Frontal cortex (tissue), 4 donors: ENCODE results near the gene EMX1. TPM values are rescaled to one million over a fixed set of nuclear protein-coding genes. Genes with fewer than 3 reads are reported as not detected.
A peak's percentile ranks its signal among the peaks of the same experiment; 100 is the strongest.

Experiments
- DNase-seq, 2 donors: peaks; one replicate each; pipeline ENCODE4 v3.0.0; 2012; ENCODE audit warnings: low spot score in 2 of 2
- FAIRE-seq: peaks from 2 replicates; lab custom pipeline; 2012; peaks lifted over from hg19 to GRCh38; lab: Jason Lieb, UNC
- total RNA-seq: library from RNA; depleted of rRNA; stranded (reverse); fragments of >200 nt; gene quantifications from one replicate; pipeline ENCODE4 v1.2.3, GENCODE V29; 2014
- donor health status: control.
- donor health status: control.
- donor health status: control.

Gene EMX1
- total RNA-seq, result 11.8 TPM

DNA sequence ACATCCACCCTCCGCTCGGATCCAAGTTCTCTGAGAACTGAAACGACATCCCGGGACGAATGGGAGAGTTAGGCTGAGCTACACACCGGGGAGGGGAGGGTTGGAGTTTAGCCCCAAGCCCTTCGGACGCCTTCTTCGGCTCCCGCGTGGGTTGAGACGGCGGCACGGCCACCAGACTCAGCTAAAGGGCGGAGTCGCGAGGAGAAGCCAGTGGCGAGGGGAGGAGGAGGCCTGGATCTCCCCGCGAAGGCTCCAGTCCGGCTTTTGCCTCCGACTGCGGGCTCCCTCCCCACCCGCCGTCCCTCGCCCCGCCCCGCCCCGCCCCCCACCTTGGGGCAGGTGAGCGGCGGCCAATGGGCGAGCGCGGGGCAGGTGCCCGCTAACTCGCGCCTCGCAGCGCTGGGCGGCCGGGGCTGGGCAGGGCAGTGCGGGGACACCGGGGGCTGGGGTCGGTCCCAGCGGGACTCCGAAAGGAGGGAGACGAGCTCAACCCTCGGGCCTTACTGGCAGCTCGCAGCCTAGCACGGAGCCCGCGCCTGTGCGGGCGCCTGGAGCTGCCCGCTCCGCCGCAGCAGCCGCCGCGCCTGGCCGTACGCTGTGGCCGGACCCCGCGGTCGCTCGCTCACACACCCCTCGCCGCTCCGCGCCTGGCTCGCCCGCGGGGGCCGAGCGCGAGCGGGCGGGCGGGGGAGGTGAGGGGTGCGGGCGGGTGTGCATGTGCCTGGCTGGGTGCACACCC, at the start of gene EMX1:
Gene EMX1, plus strand, starts transcription at position 382 of the 739 bp plus-strand sequence. Its CDS starts 334 bp downstream, at position 716.
- FAIRE-seq (no peak), DNase-seq (peak; percentile 57 to 59)

DNA sequence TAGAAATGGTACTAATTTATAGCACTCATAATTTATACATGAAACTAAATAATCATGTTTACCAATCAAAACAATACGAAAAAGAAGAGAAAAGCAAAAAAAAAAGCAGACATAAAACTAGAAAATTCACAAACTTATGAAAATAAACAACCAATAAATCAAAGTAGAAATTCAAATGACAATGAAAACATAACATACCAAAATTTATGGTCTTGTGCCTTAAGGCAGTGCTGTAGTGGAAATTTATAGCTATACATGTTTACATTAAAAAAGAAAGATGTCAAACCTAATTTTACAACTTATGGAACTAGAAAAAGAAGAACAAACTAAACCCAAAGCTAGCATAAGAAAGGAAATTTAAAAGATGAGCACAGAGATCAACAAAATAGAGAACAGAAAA, 46.3 kb upstream of the EMX1 start:
- no peak for FAIRE-seq
- DNase-seq, result no peak

DNA sequence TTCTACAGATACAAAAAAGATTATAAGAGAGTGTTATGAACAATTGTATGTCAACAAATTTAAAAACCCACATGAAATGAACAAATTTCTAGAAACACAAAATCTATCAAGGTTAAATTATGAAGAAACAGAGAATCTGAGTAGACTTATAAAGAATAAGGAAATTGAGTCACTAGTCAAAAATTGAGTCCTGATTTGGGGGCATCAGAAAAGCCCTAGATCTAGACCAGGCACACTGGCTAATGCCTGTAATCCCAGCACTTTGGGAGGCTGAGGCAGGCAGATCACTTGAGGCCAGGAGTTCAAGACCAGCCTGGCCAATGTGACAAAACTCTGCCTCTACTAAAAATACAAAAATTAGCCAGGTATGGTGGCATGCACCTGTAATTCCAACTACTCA, 45.4 kb upstream of the EMX1 start:
- FAIRE-seq, result no peak
- no peak for DNase-seq

DNA sequence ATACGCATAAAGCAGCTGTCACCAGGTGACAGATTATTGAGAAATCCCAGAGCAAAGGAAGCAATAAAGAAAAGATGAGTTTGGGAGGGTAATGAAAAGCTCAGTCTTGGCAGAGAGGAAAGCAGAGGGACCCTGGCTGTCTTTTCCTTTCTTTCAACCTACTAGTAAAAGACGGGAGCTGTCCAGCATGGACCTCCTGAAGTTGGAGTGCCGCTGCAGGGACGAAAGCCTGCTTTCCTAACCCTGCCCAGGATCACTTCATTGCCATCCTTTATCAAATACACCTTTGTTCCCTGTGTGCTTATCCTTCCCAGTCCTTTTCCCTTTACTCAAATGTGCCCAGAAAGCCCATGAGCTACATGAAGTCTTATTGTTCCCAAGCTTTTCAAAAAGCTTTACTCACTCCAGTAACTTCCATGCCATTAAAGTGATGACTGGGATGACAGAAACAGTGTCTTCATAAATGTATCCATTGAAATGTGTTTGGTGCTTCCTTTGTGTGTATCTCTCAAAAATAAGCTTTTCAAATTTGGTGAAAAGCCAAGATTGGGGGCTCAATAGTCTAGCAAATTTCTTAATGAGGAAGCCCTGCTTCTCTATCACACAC, 33.9 kb upstream of the EMX1 start:
- no peak for DNase-seq

DNA sequence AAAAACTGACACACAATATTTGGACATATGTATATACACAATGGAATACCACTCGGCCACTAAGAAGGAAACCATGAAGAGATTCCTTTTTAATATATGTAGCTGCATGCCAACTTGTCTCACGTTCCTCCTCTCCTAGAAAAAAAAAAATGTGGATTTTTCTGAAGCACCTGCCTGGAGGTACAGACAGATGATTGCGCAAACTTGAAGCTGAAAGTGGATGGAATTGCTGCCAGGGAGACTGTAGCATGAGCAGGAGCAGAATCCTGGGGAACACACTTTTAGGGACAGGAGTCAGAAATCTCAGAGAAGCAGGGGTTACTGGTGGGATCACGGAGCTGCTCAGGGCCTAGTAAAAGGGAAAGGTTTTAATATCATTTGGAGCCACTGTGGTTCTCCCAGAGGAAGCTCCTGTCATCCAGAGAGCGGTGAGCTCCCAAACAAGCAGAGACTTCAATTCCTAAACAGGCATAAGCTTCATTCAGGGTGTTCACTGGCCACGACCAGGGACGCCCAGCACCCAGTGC, 30.8 kb upstream of the EMX1 start:
- FAIRE-seq (no peak), DNase-seq (no peak)

More for the DNA sequence above, 33.9 kb upstream of the EMX1 start:
- no peak for FAIRE-seq

DNA sequence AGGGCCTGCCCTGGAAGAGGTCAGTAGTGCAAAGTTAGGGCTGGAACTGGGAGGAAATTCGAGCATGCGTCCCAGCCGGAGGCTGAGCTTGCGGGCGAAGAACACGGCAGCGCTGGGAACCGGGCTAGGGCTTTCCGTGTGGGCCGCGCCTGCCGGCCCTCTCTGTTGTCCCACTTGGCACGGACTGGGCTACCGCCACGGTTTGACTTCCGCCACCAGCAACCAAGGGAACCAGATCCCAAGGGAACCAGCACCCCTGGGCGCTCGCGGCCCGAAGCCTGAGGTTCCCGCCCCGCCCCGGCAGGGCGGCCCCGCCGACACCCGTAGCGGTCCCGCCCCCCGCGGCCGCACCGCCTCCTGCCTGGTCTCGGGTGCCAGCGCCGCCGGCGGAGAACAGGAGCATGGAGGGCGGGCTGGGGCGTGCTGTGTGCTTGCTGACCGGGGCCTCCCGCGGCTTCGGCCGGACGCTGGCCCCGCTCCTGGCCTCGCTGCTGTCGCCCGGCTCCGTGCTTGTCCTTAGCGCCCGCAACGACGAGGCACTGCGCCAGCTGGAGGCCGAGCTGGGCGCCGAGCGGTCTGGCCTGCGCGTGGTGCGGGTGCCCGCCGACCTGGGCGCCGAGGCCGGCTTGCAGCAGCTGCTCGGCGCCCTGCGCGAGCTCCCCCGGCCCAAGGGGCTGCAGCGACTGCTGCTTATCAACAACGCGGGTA, 30.1 kb upstream of the EMX1 start, which contains the start of gene SPR:
Gene SPR, plus strand, starts transcription at position 377 of the 708 bp plus-strand sequence. Its CDS starts 25 bp downstream, at position 402.
- FAIRE-seq (no peak), DNase-seq (peak; percentile 69 to 73)

GRCh38 chr2:72887740-72888437, 29.4 kb upstream of the EMX1 start:
- DNase-seq, result peak; percentile 70 to 84
- no peak for FAIRE-seq

DNA sequence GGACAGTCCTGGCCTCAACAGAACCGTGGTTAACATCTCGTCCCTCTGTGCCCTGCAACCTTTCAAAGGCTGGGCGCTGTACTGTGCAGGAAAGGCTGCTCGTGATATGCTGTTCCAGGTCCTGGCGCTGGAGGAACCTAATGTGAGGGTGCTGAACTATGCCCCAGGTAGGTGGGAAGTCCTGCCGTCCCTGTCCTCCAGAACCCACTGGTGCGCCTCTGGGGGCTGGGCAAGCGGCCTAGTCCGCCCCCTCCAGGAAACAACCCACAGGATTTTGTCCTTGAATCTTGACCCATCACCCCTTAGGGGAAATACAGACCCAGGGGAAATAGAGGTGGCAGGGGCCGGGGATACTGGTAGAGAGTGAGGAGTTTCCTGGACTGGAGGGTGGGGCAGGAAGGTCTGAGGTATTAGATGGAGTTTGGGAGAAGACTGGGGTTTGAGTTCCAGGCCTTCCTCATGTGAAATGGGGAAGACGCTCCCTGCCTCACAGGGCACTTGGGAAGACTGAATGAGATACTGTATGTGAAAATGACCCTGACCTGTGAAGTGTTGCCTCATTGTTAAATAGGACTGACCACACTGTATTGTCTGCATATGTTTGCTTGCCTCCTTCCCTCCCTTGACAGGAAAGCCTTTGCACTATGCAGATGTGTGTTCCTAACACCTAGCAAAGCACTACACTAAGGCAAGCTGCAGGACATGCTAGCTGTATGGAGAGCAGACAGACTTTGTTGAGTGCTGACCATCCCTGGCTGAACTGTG, 28.7 kb upstream of the EMX1 start:
- no peak for FAIRE-seq
- DNase-seq, result no peak

DNA sequence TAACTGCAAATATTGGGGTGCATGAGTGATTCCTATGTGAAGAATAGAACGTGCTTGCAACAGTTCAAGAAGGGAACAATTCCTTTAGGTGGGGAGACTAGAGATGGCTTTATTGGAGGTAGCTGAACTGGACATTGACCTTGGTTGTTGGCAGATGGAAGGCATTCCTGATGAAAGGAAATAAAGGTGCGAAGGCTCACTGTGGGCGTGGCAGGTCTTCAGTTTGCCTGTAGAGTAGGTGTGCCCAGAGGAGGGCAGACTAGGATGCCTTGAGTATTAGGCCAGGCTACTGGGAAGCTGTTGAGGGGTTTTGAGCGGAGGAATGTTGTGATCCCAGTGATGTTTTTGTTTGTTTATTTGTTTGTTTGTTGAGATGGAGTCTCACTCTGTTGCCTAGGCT, 27.3 kb upstream of the EMX1 start:
- no peak for DNase-seq
- no peak for FAIRE-seq

DNA sequence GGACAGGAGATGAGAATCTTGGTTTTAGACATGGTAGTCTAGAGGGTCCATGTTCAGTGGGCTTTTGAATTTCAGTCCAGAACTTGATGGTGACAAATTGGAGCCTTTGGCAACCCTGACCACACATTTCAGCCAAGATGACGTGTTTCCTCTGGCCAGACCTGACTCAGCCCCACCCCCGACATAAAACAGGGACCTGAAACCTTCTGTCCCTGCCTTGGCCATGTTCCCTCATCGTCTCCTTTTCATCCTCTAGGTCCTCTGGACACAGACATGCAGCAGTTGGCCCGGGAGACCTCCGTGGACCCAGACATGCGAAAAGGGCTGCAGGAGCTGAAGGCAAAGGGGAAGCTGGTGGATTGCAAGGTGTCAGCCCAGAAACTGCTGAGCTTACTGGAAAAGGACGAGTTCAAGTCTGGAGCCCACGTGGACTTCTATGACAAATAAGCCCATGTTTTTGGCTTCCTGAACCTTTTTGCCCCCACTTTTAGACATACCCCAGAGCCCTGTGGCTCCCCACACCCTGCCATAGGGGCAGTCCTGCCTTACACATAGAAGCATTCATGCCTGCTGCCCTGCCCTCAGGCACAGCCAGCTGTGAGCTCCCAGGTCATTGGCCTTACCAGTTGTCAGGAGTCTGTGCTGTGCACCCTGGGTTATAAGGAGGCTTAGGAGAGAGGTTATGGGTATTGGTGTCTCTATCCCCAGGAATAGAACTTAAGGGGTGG, 26.1 kb upstream of the EMX1 start:
- no peak for DNase-seq
- no peak for FAIRE-seq

DNA sequence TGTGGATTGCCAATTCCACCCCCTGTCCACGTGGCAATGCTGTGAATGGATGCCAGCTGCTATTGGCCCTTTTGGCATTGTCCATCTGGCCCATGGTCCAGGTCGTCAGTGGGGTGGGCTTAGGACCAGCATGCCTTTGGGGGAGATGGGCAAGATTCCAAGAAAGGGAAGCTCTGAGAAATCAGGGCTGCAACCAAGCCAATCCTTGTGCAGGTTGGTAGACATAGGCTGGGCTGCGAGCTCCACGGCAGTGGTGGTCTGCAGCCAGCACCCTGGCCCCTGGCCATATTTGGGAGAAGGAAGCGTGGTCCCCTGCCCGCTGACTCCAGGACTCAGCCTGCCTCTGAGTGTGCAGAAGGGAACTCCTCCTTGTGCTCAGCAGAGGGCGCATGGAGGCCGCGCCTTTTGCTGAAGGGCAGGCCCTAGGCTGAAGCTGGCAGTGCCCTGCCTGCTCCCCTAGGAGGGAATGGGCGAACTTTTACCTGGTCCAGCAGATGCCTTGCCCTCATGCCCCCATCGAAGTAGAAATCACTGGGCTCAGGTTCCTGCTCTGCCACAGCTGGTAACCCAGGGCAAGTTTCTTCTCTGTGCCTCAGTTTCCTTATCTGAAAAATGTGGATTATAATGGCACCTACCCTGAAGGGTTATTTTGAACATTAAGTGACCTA, 24.7 kb upstream of the EMX1 start:
- peak in 1 of 2 donors; percentile 74 for DNase-seq
- no peak for FAIRE-seq

- DNase-seq (peak in 1 of 2 donors; percentile 42), FAIRE-seq (no peak)
Observed at GRCh38 chr2:72893594-72894319, 23.6 kb upstream of the EMX1 start.

- DNase-seq, result no peak
- no peak for FAIRE-seq
Observed at GRCh38 chr2:72894514-72894913, 22.8 kb upstream of the EMX1 start.

DNA sequence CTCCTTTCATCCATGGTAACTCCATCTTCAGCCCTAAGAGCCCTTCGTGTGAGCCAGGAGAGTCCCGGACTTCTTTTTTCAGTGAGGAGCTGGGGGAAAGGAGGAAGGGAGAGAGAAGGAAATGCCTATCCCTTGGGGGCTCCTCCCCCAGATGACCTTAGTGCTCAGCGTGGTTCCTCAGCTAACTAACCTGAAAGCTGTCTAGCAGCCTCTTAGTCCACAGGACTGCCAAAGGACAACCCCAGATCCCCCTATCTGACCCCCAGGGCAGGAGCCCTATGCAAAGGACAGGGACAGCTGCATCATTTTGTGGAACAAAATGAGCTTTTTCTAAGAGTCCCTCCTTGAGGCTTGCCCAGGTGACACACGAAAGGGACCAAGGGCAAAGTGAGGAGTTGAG, 22.2 kb upstream of the EMX1 start:
- DNase-seq, result no peak

GRCh38 chr2:72895759-72896281, 21.5 kb upstream of the EMX1 start:
- no peak for DNase-seq
- FAIRE-seq, result no peak

More for the DNA sequence above, 22.2 kb upstream of the EMX1 start:
- FAIRE-seq, result no peak

DNA sequence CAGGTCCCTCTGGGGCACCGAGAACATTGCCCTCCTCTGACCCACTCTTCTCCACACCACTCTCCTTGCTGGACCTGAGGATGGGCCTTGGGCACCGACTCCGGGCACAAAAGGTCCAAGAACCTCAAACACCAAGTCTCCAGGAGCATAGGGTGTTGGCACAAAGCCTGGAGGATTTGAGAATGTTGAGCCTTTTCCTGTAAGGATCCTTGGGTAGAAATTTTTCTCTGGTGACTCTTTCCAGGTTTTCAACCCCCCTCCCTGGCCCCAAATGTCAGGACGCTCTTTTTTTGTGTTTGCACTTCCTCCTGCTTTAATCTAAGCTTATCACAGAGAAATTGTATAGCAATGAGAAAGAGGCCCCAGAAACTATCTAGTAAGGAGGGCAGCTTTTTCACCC, 20.9 kb upstream of the EMX1 start:
- DNase-seq (no peak), FAIRE-seq (no peak)
